Stimulated activated naive CD4-positive, alpha-beta T cell (primary cell): ENCODE results near the gene PUM2.
A peak's percentile ranks its signal among the peaks of the same experiment; 100 is the strongest.

ENCODE experiments used
- DNase-seq, 6 experiments: peaks; one replicate each; lab custom pipeline; 2025; lab: John Stamatoyannopoulos, UW

PUM2 gene

DNA sequence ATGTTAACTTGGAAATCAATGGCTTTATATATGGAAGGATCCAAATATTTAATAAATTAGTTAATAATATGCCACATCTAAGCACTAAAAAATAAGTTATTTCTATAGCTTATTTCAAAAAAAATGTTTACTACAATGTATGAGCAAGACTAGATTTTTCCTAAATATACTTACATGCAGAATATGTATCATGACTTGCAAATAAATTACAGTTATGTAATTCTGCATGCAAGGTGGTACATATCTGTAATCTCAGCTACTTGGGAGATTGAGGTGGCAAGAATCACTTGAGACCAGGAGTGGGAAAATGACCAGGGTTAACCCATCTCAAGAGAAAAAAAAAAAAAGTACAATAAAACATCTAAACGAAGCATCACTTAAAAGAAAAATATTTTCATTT lies 11.6 kb downstream of the PUM2 start:
- DNase-seq, result no peak

DNA sequence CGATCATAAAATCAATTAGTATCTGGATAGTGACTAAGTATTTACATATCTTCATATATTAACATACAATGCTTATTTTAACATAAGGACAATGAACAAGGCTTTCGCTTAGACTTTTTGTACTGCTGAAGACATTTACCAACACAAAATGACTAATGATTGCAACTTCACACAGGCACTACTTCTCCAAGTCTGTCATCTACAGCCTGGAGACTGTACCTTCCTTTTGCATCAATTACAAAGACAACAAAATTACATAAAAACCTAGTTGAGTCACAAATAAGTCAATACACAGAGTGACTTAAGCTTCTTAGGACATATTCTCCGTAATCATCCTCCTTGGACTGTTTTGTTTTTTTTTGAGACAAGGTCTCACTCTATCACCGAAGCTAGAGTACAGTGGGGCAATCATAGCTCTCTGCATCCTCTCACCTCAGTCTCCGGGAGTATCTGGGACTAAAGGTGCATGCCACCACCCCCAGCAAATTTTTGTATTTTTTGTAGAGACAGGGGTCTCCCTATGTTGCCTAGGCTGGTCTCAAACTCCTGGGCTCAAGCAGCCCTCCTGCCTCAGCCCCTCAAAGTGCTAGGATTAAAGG lies 15.9 kb downstream of the PUM2 start:
- no peak for DNase-seq

DNA sequence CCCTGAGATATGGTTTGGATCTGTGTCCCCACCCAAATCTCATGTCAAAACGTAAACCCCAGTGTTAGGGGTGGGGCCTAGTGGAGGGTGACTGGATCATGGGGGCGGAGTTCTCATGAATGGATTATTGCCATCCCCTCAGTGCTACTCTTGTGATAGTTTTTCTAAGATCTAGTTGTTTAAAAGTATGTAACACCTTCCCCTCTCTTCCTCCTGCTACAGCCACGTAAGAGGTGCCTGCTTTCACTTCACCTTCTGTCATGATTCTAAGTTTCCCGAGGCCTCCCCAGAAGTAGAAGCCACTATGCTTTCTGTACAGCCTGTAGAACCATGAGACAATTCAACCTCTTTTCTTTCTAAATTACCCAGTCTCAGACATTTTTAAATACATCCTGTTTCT lies 16.9 kb downstream of the PUM2 start:
- no peak for DNase-seq

DNA sequence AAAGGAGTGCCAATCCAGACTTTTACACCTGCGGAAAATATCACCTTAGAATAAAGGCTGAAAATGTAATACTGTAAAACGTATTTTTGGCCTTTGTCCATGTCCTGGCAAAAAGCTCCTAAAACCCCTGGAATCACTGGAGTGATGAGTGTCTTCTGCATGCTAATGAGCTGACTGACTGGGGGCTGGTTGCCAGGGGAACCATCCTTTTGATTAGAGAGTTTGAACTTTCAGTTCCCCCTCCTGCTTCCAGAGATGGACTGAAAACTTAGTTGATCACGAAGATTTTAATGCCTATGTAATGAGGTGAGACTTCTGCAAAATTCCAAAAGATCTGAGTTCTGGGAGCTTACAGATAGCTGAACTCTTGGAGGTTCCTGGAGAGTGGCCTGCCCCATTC lies 20.5 kb downstream of the PUM2 start:
- no peak for DNase-seq

DNA sequence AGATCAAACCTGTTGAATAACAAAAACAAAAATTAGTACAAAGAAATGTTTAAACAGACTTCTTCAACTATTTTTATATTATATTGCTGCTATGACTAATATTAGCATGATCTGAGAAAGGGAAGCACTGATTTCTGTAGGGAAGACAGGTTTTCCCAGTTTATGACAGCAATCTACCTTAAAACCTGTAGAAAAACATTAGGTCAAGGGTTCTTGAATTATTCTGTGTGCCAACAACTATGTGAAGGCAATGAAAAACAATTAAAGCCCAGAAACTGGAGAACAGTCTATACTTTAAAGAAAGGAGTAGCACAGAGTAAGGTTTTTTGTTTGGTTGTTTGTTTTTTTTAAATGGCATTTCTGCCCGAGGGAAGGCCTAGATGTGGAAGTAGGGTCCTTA lies 23.3 kb downstream of the PUM2 start:
- DNase-seq, result no peak

DNA sequence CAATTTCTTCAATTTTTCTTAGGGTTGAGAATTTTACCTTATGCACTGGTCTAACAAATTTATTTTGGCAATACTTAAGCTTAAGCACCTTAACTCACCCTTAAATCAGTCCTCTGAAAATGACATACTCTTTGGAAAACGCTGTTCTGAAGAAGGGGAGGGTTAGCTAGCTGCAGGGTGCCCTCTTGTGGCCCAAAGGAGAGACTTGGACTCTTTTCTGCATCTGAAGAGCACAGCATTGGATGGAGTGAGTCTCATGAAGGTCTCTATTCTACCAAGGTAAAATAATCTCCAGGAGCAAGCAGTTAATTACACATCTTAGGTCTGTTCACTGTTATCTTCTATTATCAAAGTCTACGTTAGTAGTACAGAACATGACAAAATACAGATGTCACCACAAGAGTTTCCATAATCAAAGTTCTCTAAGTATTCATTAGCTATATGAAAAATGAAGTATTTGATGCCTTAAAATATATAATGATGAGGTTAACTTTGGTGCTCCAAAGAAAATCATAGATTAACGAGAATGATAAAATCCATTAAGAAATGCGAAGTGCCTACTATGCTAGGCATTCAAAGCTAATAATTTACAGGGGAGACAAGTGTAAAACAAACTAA lies 24.4 kb downstream of the PUM2 start:
- DNase-seq, result peak in 5 of 6 experiments; percentile 2 to 54 (median 35)

DNA sequence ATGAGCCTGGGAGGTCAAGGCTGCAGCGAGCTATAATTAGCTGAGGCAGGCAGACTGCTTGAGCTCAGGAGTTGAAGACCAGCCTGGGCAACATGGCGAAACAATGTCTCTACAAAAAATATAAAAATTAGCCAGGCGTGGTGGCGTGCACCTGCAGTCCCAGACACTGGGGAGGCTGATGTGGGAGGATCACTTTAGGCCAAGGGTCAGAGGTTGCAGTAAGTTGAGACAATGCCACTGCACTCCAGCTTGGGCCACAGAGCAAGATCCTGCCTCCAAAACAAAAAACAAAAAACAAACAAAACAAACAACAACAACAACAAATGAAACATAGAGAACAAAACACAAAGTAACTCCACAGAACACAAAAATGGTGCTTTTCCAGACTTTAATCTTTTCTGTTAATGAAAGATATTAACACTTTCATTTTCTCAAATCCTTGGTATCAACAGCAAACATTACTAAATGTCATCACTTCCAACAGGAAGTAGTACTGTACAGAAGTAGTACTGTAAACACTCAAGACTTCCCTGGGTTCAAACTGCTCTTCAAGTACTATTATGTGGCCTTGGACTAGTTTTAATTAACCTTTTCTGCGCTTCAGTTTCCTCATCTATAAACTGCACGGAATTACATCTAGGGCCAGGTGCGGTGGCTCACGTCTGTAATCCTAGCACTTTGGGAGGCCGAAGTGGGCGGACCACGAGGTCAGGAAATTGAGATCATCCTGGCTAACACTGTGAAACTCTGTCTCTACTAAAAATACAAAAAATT lies 27.9 kb downstream of the PUM2 start:
- no peak for DNase-seq

DNA sequence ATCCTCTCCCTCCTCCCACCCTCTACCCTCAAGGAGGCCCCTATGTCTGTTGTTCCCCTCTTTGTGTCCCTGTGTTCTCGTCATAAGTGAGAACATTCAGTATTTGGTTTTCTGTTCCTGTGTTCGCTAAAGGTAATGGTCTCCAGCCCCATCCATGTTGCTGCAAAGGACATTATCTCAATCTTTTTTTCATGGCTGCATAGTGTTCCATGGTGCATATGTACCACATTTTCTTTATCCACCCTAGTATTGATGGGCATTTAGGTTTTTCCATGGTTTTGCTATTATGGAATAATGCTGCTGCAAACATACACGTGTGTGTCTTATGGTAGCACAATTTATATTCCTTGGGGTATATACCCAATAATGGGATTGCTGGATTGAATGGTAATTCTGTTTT lies 33.0 kb downstream of the PUM2 start:
- no peak for DNase-seq

DNA sequence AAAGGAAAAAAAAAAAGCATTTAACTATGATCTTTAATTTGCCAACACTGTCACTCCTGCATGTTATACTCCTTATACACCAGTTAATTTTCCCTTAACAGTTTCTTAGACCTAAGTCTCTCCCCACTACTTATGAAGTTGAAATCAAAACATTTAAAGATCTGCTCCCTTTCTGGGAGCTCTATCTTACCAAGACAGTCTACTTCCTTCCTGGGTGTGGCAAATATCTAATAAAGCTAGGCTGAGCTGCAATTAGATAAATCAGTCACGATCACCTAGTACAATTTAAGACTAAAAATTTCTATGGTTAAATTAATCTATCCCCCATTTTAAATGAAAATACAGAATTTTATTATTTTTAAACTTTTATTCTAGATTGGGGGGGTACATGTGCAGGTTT lies 33.4 kb downstream of the PUM2 start:
- DNase-seq, result no peak

DNA sequence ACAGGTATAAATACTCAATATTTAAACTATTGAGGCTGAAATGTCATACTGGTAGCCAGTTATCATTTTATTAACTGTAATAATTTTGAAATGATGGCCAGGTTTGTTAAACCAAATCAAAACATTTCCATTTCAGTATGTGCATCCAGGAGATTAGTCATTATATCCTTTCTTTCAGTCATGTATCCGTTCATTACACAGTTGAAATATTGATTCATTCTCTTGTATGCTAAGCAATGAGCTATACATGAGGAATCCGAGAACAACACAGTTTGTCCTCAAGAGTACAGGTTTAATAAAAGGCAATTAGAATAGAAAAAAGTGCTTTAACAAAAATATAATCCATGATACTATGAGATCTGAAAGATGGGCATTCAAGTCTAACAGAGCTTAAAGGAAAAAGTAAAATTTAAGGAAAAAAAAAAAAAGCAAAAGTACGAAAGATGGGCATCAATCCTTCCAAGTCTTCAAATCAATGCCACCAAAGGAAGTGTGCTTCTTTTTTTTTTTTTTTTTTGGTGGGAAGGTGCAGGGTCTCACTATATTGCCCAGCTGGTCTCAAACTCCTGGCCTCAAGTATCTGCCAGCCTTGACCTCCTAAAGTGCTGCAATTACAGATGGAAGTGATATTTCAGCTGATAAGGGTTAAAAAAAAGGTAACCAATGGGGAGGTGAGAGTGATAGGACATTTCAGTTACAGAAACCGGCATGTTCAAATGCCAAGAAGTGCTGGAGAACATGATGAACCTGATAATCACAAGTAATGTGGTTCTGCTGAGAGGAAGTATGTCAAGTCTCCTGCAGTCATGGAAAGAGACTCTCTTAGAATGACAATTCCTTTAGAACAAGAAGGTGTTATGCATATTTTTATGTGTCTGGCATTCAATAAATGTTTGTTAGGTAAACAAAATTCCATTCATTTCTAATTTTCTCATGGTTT lies 35.8 kb downstream of the PUM2 start:
- DNase-seq, result no peak

DNA sequence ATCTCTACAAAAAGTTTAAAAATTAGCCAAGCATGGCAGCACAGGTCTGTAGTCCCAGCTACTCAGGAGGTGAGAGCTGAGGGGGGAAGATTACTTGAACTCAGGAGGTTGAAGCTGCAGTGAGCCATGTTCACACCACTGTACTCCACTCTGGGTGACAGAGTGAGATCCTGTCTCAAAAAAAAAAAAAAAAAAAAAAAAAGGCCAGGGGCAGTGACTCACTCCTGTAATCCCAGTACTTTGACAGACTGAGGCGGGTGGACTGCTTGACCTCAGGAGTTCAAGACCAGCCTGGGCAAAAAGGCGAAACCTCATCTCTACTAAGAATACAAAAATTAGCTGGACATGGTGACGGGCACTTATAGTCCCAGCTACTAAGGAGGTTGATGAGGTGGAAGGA lies 37.0 kb downstream of the PUM2 start:
- no peak for DNase-seq

DNA sequence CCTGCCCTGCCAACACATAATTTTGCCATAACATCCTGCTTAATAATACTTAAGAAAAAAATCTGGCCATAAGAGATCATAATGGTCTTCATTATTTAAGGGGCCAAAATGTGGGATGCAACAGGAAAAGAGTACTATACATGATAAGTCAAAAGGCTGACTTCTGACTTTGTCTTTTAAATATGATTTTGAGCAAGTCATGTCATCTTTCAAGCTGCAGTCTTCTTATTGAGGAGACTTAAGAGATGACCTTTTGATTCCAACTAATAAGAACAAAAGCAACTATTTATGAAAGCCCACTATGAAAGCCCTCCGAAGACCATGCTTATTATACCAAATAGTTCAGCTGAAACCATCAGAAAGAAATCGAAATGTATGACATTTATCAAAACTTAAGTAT lies 41.6 kb downstream of the PUM2 start:
- DNase-seq, result no peak

DNA sequence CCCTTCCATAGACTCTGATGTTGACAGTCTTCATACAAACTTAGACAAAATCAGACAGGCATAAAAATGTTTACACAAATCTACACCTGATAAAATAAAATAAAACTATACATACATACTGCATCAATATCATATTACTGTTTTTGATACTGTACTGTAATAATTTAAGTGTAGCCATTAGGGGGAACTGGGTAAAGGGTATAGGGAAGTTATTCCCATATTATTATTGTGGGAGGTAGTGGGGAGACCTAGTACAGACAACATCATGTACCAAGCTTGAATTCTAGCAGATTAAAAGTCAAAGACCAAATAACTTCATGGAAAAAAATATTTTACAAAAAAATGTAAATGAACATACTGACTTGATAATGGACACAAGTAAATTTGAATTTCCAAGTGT lies 43.3 kb downstream of the PUM2 start:
- DNase-seq, result no peak

DNA sequence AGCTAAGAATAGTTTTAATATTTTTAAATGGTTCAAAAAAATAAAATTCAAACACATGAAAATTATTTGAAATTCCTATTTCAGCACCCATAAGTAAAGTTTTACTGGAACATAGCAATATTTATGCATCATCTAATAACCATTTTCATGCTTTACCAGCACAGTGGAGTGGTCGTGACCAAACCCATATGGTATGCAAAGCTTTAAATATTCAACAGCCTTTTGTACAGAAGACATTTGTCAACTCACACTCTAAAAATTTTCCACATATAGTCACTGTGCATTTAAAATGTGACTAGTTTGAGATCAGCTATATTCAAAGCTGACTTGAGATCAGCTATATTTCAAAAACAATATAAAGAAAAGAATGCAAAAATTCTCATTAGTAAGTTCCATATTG lies 46.2 kb downstream of the PUM2 start:
- no peak for DNase-seq

DNA sequence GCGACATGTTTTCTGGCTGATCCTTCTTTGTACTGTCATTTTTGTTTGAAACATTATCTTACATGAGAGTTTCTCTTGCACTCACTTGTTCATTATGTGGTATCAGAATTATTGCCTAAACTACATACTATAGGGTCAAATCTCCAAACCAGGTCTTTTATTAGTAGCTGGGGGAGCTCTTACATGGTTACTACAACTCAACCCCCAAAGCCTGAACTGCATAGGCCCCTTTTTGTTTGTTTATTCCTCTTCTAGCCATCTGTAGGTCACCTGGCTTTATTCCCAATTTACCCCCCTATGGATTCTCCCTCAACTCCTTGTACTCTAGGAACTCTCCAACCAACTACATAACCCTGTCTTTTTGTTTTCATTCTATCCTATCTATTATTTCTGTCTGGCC lies 46.7 kb downstream of the PUM2 start:
- no peak for DNase-seq

DNA sequence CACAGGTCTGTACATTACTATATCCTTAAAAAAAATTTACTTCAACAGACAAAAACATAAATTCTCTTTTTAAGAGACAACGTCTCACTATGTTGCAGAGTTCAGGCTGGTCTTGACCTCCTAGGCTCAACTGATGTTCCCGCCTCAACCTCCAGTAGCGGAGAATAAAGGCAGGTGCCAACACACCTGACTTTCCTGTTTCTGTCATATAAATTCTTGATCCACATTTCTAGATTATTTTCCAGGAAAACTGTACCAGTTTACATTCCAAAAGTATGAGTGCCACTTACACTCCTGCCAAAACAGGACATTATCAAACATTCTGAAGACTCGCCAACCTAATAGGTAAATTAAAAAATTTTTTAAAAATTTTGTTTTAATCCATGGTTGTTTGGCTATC lies 48.6 kb downstream of the PUM2 start:
- no peak for DNase-seq

DNA sequence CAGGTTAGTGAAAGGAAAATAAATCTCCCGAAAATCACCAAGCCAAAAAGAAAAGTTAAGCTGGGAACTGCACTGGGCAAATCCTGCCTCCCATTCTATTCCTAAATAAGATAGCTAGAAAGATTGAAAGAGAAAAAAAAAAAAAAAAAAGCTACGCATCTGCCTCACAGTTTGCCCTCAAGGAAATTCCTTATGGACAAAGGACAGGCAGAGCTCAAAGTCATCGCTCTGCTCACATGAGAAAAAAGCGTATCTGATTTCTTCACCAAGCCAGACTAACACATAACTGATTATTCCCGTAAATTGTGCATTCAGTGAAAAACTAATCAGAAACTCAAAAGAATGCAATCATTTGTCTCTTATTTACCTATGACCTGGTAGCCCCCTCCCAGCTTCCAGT lies 50.0 kb downstream of the PUM2 start:
- no peak for DNase-seq

DNA sequence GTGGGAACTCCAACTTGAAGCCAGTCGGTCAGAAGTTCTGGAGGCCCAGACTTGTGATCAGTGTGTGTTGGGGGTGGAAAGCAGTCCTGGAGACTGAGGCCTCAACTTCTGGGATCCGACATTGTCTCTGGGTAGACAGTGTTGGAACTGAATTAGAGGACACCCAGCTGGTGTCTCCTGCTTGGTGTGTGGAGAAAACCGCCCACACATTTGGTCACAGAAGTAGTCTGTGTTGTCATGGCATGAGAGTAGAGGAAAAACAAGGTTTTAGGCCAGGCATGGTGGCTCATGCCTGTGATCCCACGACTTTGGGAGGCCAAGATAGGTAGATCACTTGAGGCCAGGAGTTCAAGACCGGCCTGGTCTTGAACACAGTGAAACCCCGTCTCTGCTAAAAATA lies 51.5 kb downstream of the PUM2 start:
- no peak for DNase-seq

DNA sequence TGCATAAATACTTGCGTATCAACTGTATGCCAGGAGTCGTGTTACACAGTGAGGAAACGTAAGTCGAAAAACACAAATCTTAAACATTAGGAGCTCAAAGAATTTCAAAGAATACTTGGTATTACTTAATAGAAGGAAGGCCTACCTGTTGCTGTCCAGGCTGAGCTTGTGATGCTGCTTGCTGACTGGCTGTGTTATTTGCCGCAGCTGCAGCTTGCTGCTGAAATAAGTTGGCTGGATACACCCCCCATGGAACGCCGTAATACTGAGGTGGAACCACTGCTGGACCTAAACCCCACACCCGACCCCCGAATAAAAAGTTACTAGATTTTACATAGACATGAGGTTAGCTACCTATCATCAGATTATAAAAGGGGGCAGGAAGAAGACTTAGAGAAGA lies 56.4 kb downstream of the PUM2 start:
- DNase-seq, result no peak

DNA sequence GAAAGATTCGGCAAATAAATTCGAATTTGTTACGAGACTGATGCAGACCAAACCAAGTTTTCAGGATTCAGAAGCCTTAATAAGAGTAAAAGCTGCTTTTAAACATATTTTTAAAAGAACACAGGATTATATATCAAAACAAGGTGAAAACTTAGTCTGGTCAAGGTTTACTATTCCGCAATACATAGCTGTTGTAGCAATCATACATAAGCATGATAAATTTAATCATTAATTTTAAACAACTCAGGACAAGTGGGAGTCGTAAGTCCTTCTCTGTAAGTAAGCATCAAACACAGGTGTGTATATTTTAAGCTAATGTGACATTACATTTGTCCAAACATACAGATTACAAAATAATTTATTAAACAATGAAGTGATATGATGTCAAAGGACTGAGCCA lies 57.7 kb downstream of the PUM2 start:
- no peak for DNase-seq

DNA sequence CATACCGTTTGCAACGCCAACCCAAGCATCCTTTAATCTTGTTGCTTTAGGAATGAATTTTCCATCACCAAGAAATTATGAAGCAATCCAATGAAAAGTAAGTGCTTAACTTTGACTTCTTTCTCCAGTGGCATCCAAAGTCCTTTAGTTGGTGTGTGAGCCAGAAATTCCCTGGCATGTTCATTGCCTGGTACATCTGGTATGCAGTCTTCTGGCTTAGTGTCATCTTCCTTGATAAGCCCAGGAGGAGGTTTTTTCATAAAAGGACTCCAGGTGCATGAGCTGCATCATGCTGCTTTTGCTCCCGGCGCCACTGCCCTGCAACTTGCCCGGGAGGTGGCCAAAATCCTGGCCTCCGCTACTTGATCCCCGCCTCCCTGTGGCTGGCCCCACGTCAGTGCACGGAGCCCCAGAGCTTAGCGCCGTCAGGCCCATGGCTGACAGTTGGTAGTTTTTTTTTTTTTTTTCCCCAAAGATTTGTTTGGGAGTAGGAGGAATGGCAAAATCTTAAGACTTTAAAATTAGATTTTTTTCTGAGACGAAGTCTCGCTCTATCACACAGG lies 58.7 kb downstream of the PUM2 start:
- DNase-seq, result no peak

DNA sequence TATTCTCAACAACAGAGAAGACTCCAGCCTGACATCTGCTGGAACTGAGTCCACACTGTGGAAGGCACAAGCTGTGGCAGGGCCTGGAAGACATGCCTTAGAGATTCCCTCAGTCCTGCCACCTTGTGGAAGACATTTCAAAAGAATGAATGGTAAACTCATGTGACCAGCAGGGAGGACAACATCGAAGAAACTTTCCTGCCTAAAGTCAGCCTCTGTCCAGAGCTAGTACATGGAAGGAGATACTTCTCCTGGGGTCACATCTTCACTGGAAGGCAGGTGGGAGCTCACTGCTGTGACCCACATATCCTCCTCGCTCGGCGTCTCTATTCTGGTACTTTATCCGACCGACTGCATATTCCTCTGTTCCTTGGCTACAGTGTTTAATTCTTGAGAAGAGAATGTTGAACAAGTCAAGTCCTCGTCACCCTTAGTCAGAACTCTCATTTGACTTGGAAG lies 59.5 kb downstream of the PUM2 start:
- DNase-seq, result peak in 1 of 6 experiments; percentile 7
